PC-9 (cell line): Measurements from ENCODE around the gene PLOD2.

Experiments
- CTCF ChIP-seq: fragments of 200-600 bp; sonication (generic); conservative IDR thresholded peaks from 2 replicates; pipeline ENCODE4 v1.6.1; 2017; ENCODE audit warnings: mixed run types, antibody characterized with exemption, mild to moderate bottlenecking, moderate library complexity
- EZH2 ChIP-seq: fragments of 200-600 bp; sonication (generic); IDR thresholded peaks from 2 replicates; pipeline ENCODE4 v1.8.0; 2017; ENCODE audit warnings: antibody characterized with exemption, low read depth

DNA sequence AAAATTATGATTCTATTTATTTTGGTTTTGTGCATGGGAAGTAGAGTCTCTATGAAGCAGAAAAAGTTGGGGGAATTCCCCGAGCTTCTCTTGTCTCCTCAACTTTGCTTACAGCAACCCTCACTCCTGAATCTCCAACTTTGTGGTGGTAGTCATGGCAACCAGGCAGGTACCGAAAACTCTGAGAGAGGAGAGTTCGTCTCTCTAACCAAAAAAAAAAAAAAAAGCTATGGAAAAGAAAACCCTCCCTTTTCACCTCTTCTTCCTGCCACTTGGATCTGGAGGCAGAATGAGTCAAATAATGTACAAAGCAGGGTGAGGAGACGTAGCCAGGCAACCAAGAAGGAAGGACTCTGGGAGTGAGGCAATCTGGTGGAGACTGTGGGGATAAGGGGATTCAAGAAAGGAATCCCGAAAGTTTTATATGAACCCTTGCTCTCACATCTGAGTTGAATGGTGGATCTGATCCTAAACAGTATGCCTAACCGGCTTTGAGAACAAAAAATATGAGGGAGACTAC lies 108.1 kb downstream of the PLOD2 start:
- TF ChIP-seq CTCF (no peak), EZH2 (no peak)
